ENCODE results near the gene SMIM21. TPM values are rescaled to one million over a fixed set of nuclear protein-coding genes. Genes with fewer than 3 reads are reported as not detected.

SMIM21 gene
- total and polyA plus RNA-seq, 3 donors from 2014 or later, result 0.50 to 3.2 (median 2.8) TPM

GRCh38 chr18:75408554-75409506 is 18.7 kb downstream of the SMIM21 start:
- no peaks in the 10 kb centered on the region for H3K36me3 ChIP-seq (ENCODE audit: low read depth, missing control alignments)
- H3K4me3 ChIP-seq, result no peak overlapping the region
- TF ChIP-seq CTCF (IDR thresholded peaks at IDR 0.05) (no peak), POLR2A (IDR thresholded peaks at IDR 0.05) (no peak)
- DNase-seq, result no peak
- 93 to 96% methylated on average over 8 to 10 of the region's 10 CpGs for WGBS, 2 donors
- intact Hi-C loops (cut with DNase I; ENCODE audit: low total_unique reads), result no loop called here
- H3K4me1 ChIP-seq, result peaks cover 7% of the 10 kb centered on the region
- no peaks in the 10 kb centered on the region for H3K27me3 ChIP-seq
- H3K27ac ChIP-seq, result no peak overlapping the region
- H3K9me3 ChIP-seq, result no peaks in the 10 kb centered on the region

- Histone ChIP-seq H3K27ac (no peak overlapping the region), H3K36me3 (ENCODE audit: low read depth, missing control alignments) (no peaks in the 10 kb centered on the region), H3K4me3 (peak overlapping the region; percentile 29 to 31), H3K27me3 (no peaks in the 10 kb centered on the region), H3K9me3 (no peaks in the 10 kb centered on the region), H3K4me1 (peaks cover 7% of the 10 kb centered on the region)
- DNase-seq, result peak; percentile 25
- TF ChIP-seq POLR2A (IDR thresholded peaks at IDR 0.05), result no peak
- TF ChIP-seq CTCF (IDR thresholded peaks at IDR 0.05), result no peak
- intact Hi-C loops (cut with DNase I; ENCODE audit: low total_unique reads), result no loop called here
- 24 to 34% methylated on average over 20 to 21 of the region's 21 CpGs for WGBS, 2 donors
These were observed 19.8 kb downstream of the SMIM21 start for GRCh38 chr18:75407468-75408437.

GRCh38 chr18:75406491-75407445 is 20.7 kb downstream of the SMIM21 start:
- H3K36me3 ChIP-seq (ENCODE audit: low read depth, missing control alignments), result no peaks in the 10 kb centered on the region
- peak; percentile 48 for DNase-seq
- no peaks in the 10 kb centered on the region for H3K27me3 ChIP-seq
- H3K27ac ChIP-seq, result no peak overlapping the region
- no peak for TF ChIP-seq POLR2A (IDR thresholded peaks at IDR 0.05)
- no peak for TF ChIP-seq CTCF (IDR thresholded peaks at IDR 0.05)
- WGBS, 2 donors, result 50 to 55% methylated on average over 28 of the region's 28 CpGs
- H3K4me1 ChIP-seq, result peaks cover 7% of the 10 kb centered on the region
- H3K4me3 ChIP-seq, result peak overlapping the region; percentile 29 to 31
- no peaks in the 10 kb centered on the region for H3K9me3 ChIP-seq
- intact Hi-C loops (cut with DNase I; ENCODE audit: low total_unique reads), result no loop called here

- no peak for DNase-seq
- Histone ChIP-seq H3K36me3 (ENCODE audit: low read depth, missing control alignments) (no peaks in the 10 kb centered on the region), H3K27me3 (no peaks in the 10 kb centered on the region), H3K4me3 (no peak overlapping the region), H3K27ac (no peak overlapping the region), H3K9me3 (no peaks in the 10 kb centered on the region), H3K4me1 (peaks cover 7% of the 10 kb centered on the region)
- intact Hi-C loops (cut with DNase I; ENCODE audit: low total_unique reads), result no loop called here
- WGBS, 2 donors, result 73 to 86% methylated on average over 4 of the region's 4 CpGs
- TF ChIP-seq CTCF (IDR thresholded peaks at IDR 0.05), result no peak
- no peak for TF ChIP-seq POLR2A (IDR thresholded peaks at IDR 0.05)
These were observed 22.2 kb downstream of the SMIM21 start for GRCh38 chr18:75405351-75405750.
